ENCODE data around the gene RSBN1L. TPM values are rescaled to one million over a fixed set of nuclear protein-coding genes. Genes with fewer than 3 reads are reported as not detected.

The RSBN1L gene
- total RNA-seq, 1 donor from 2014 or later, result 12.6 TPM

DNA sequence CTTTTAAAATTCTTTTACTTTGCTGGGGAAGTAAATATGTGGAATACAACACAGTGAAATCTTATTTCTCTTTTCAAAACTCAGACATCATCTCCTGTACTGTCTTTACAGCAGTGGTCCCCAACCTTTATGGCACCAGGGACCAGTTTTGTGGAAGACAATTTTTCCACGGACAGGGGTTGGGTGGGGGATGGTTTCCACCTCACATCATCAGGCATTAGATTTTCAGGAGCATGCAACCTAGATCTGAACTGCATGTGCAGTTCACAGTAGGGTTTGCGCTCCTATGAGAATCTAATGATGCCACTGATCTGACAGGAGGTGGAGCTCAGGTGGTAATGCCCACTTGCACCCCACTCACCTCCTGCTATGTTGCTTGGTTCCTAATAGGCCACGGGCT is 89.8 kb downstream of the RSBN1L start:
- Histone ChIP-seq H2AFZ (ENCODE audit: low read depth, low read length) (no peak overlapping the region), H3K27me3 (ENCODE audit: insufficient read depth, low read length) (no peaks in the 10 kb centered on the region), H3K9me3 (ENCODE audit: insufficient read depth, low read depth, low read length) (no peaks in the 10 kb centered on the region), H3K4me1 (ENCODE audit: insufficient read depth, low read length) (no peaks in the 10 kb centered on the region), H3K36me3 (ENCODE audit: insufficient read depth, low read length) (peaks cover 2% of the 10 kb centered on the region), H4K20me1 (ENCODE audit: insufficient read depth, low read length) (no peaks in the 10 kb centered on the region), H3K4me3 (ENCODE audit: insufficient read depth, low read depth, low read length) (no peak overlapping the region), H3K79me2 (ENCODE audit: insufficient read depth, low read length) (no peaks in the 10 kb centered on the region), H3K9ac (ENCODE audit: low read length) (no peak overlapping the region), H3K27ac (ENCODE audit: low read depth, low read length) (no peak overlapping the region), H3K4me2 (ENCODE audit: low read length) (no peak overlapping the region)
- TF ChIP-seq EZH2 (IDR thresholded peaks at IDR 0.05; ENCODE audit: insufficient read depth, low read length) (no peak), CTCF (IDR thresholded peaks at IDR 0.05; ENCODE audit: insufficient read depth, low read depth, low read length) (no peak)
- Mint-ChIP-seq H3K36me3 (ENCODE audit: low read depth, unreplicated experiment) (peaks cover 7% of the 10 kb centered on the region), H3K27me3 (ENCODE audit: low read depth, unreplicated experiment) (no peaks in the 10 kb centered on the region), H3K4me1 (ENCODE audit: low read depth, unreplicated experiment) (no peaks in the 10 kb centered on the region), H3K4me3 (ENCODE audit: unreplicated experiment) (no peak overlapping the region), H3K27ac (ENCODE audit: unreplicated experiment) (no peak overlapping the region), H3K9me3 (ENCODE audit: unreplicated experiment) (peaks cover 3% of the 10 kb centered on the region)
- no peak for DNase-seq (ENCODE audit: low read depth)
- no peak for FAIRE-seq

DNA sequence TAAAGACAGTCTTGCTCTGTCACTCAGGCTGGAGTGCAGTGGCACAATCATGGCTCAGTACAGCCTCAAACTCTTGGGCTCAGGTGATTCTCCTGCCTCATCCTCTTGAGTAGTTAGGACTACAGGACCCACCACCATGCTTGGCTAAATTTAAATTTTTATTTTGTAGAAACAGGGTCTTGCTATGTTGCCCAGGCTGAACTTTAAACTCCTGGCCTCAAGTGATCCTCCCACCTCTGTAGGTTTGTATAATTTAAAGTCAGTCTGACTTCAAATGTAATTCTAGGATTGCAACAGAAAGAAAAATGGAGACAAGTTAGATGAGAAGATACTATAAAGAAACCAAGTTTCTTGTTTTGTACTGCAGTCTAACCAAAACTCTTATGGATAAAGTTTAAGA is 90.5 kb downstream of the RSBN1L start:
- no peaks in the 10 kb centered on the region for H3K4me1 ChIP-seq (ENCODE audit: insufficient read depth, low read length)
- H3K4me3 Mint-ChIP-seq (ENCODE audit: unreplicated experiment), result no peak overlapping the region
- FAIRE-seq, result no peak
- no peak for TF ChIP-seq CTCF (IDR thresholded peaks at IDR 0.05; ENCODE audit: insufficient read depth, low read depth, low read length)
- TF ChIP-seq EZH2 (IDR thresholded peaks at IDR 0.05; ENCODE audit: insufficient read depth, low read length), result no peak
- H3K4me3 ChIP-seq (ENCODE audit: insufficient read depth, low read depth, low read length), result no peak overlapping the region
- H3K27me3 Mint-ChIP-seq (ENCODE audit: low read depth, unreplicated experiment), result no peaks in the 10 kb centered on the region
- no peaks in the 10 kb centered on the region for H3K79me2 ChIP-seq (ENCODE audit: insufficient read depth, low read length)
- no peaks in the 10 kb centered on the region for H4K20me1 ChIP-seq (ENCODE audit: insufficient read depth, low read length)
- peaks cover 7% of the 10 kb centered on the region for H3K36me3 Mint-ChIP-seq (ENCODE audit: low read depth, unreplicated experiment)
- no peak overlapping the region for H2AFZ ChIP-seq (ENCODE audit: low read depth, low read length)
- H3K27me3 ChIP-seq (ENCODE audit: insufficient read depth, low read length), result no peaks in the 10 kb centered on the region
- H3K4me2 ChIP-seq (ENCODE audit: low read length), result no peak overlapping the region
- H3K9me3 ChIP-seq (ENCODE audit: insufficient read depth, low read depth, low read length), result no peaks in the 10 kb centered on the region
- H3K27ac ChIP-seq (ENCODE audit: low read depth, low read length), result no peak overlapping the region
- no peak for DNase-seq (ENCODE audit: low read depth)
- no peaks in the 10 kb centered on the region for H3K36me3 ChIP-seq (ENCODE audit: insufficient read depth, low read length)
- no peak overlapping the region for H3K9ac ChIP-seq (ENCODE audit: low read length)
- no peak overlapping the region for H3K27ac Mint-ChIP-seq (ENCODE audit: unreplicated experiment)
- H3K4me1 Mint-ChIP-seq (ENCODE audit: low read depth, unreplicated experiment), result no peaks in the 10 kb centered on the region
- peaks cover 3% of the 10 kb centered on the region for H3K9me3 Mint-ChIP-seq (ENCODE audit: unreplicated experiment)

DNA sequence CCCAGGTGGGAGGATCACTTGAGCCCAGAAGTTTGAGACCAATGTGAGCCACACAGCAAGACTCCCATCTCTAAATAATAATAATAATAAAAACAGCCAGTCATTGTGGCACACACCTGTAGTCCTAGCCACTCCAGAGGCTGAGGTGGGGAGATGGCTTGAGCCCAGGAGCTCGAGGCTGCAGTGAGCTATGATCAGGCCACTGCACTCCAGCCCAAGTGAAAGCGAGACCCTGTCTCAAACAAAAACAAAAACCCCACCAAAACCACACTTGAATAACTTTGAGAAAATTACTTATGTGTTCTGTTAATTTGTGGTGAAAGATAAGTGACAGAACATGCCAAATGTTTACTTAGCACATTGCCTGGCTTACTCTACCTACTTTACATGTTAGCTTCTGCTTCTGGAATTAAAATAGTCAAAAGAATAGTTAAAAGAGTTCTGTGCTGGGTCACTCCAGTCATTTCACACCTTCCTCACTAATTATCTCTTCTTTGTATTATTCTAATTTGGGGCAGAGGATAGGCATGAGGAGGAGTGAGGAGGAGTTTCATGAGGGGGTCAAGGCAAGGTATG is 92.2 kb downstream of the RSBN1L start:
- no peak overlapping the region for H3K4me3 Mint-ChIP-seq (ENCODE audit: unreplicated experiment)
- no peak overlapping the region for H3K27ac ChIP-seq (ENCODE audit: low read depth, low read length)
- no peaks in the 10 kb centered on the region for H3K36me3 ChIP-seq (ENCODE audit: insufficient read depth, low read length)
- no peaks in the 10 kb centered on the region for H3K4me1 ChIP-seq (ENCODE audit: insufficient read depth, low read length)
- no peaks in the 10 kb centered on the region for H3K4me1 Mint-ChIP-seq (ENCODE audit: low read depth, unreplicated experiment)
- H3K4me3 ChIP-seq (ENCODE audit: insufficient read depth, low read depth, low read length), result no peak overlapping the region
- peaks cover 7% of the 10 kb centered on the region for H3K36me3 Mint-ChIP-seq (ENCODE audit: low read depth, unreplicated experiment)
- H4K20me1 ChIP-seq (ENCODE audit: insufficient read depth, low read length), result no peaks in the 10 kb centered on the region
- H3K4me2 ChIP-seq (ENCODE audit: low read length), result no peak overlapping the region
- TF ChIP-seq EZH2 (IDR thresholded peaks at IDR 0.05; ENCODE audit: insufficient read depth, low read length) (no peak), CTCF (IDR thresholded peaks at IDR 0.05; ENCODE audit: insufficient read depth, low read depth, low read length) (no peak)
- no peak overlapping the region for H3K27ac Mint-ChIP-seq (ENCODE audit: unreplicated experiment)
- no peaks in the 10 kb centered on the region for H3K9me3 ChIP-seq (ENCODE audit: insufficient read depth, low read depth, low read length)
- H3K9ac ChIP-seq (ENCODE audit: low read length), result no peak overlapping the region
- DNase-seq (ENCODE audit: low read depth), result no peak
- FAIRE-seq, result no peak
- H3K79me2 ChIP-seq (ENCODE audit: insufficient read depth, low read length), result no peaks in the 10 kb centered on the region
- peaks cover 3% of the 10 kb centered on the region for H3K9me3 Mint-ChIP-seq (ENCODE audit: unreplicated experiment)
- no peak overlapping the region for H2AFZ ChIP-seq (ENCODE audit: low read depth, low read length)
- no peaks in the 10 kb centered on the region for H3K27me3 Mint-ChIP-seq (ENCODE audit: low read depth, unreplicated experiment)
- H3K27me3 ChIP-seq (ENCODE audit: insufficient read depth, low read length), result no peaks in the 10 kb centered on the region

All from astrocyte (in vitro differentiated cells and primary cell).